LNCaP clone FGC (cell line): Measurements from ENCODE around the gene SMARCA1.
"Not testable (repeated sequence)": the region's sequence is repeated elsewhere in the genome, so short reads cannot be mapped to it uniquely, and the experiment has no call there.

Experiments
- DNase-seq: peaks from one replicate; pipeline ENCODE4 v3.0.0-alpha.2; 2011; ENCODE audit warnings: low read depth
- H3K4me3 ChIP-seq: 2 replicates; pipeline ENCODE4 v1.5.1; 2011; ENCODE audit warnings: mild to moderate bottlenecking, low read depth, low read length, control low read depth
- CTCF ChIP-seq: IDR thresholded peaks from 2 replicates; pipeline ENCODE4 v1.5.1; 2012; ENCODE audit warnings: mild to moderate bottlenecking; ENCODE audit not compliant: control insufficient read depth, insufficient read depth; ENCODE audit errors: extremely low read depth

SMARCA1 gene

GRCh38 chrX:129559783-129560182 lies 36.5 kb upstream of the SMARCA1 start:
- no peak for TF ChIP-seq CTCF
- no peak for DNase-seq
- H3K4me3 ChIP-seq = no peak overlapping the region

- DNase-seq = no peak
- TF ChIP-seq CTCF = no peak
- no peak overlapping the region for H3K4me3 ChIP-seq
These were observed 34.7 kb upstream of the SMARCA1 start for GRCh38 chrX:129557844-129558480.

GRCh38 chrX:129556806-129557315 lies 33.6 kb upstream of the SMARCA1 start:
- H3K4me3 ChIP-seq = no peak overlapping the region
- no peak for DNase-seq
- TF ChIP-seq CTCF = no peak

GRCh38 chrX:129554816-129555215 lies 31.5 kb upstream of the SMARCA1 start:
- TF ChIP-seq CTCF = peak; percentile 6; the same call in 1 of the 2 replicates
- DNase-seq, H3K4me3 ChIP-seq: not testable (repeated sequence)

GRCh38 chrX:129553619-129554288 lies 30.5 kb upstream of the SMARCA1 start:
- H3K4me3 ChIP-seq = no peak overlapping the region
- DNase-seq = no peak
- no peak for TF ChIP-seq CTCF

GRCh38 chrX:129549124-129549523 lies 25.8 kb upstream of the SMARCA1 start:
- TF ChIP-seq CTCF = no peak

GRCh38 chrX:129545408-129545807 lies 22.1 kb upstream of the SMARCA1 start:
- no peak overlapping the region for H3K4me3 ChIP-seq
- DNase-seq = no peak
- no peak for TF ChIP-seq CTCF

More at GRCh38 chrX:129549124-129549523, 25.8 kb upstream of the SMARCA1 start:
- H3K4me3 ChIP-seq = no peak overlapping the region
- DNase-seq = no peak
